K562 (cell line): ENCODE results near the gene BAD. TPM values are rescaled to one million over a fixed set of nuclear protein-coding genes. Genes with fewer than 3 reads are reported as not detected.
A peak's percentile ranks its signal among the peaks of the same experiment; 100 is the strongest.

Experiments used
- CREB3L1 ChIP-seq: fragments of 450-650 bp; IDR thresholded peaks from 2 replicates; pipeline ENCODE4 v1.6.1; 2014; ENCODE audit warnings: low read depth, mild to moderate bottlenecking, moderate library complexity, borderline replicate concordance
- ELF1 ChIP-seq: fragments of 200-800 bp; sonication (Bioruptor generic); IDR thresholded peaks from 2 replicates; pipeline ENCODE4 v1.6.1; 2016; ENCODE audit warnings: missing genetic modification characterization, missing compliant biosample characterization
- ESRRA ChIP-seq: fragments of 450-650 bp; IDR thresholded peaks from 2 replicates; pipeline ENCODE4 v1.6.1; 2014; ENCODE audit warnings: low read depth, mild to moderate bottlenecking, moderate library complexity, borderline replicate concordance
- FOXO4 ChIP-seq: fragments of 450-650 bp; formaldehyde crosslinking; IDR thresholded peaks from 2 replicates; pipeline ENCODE4 v1.4.0; 2020; ENCODE audit warnings: mild to moderate bottlenecking, moderate library complexity
- GTF2F1 ChIP-seq: IDR thresholded peaks from 2 replicates; pipeline ENCODE4 v1.6.1; 2011; ENCODE audit warnings: low read depth, low read length, improper control_type of control experiment
- MNT ChIP-seq, 2 experiments: fragments of 450-650 bp; conservative IDR thresholded peaks; 2 replicates each; pipeline ENCODE4 v1.6.1; 2017; ENCODE audit warnings: mild to moderate bottlenecking in 2 of 2, moderate library complexity in 2 of 2
- MTF1 ChIP-seq: fragments of 250-450 bp; sonication (Bioruptor Pico); IDR thresholded peaks from 2 replicates; pipeline ENCODE4 v1.9.0; 2021; ENCODE audit warnings: moderate library complexity, mild to moderate bottlenecking, inconsistent platforms, borderline replicate concordance
- RBM22 ChIP-seq: fragments of 200-400 bp; formaldehyde crosslinking; IDR thresholded peaks from 2 replicates; pipeline ENCODE4 v1.6.1; 2018; ENCODE audit warnings: low read length, low read depth; ENCODE audit not compliant: poor library complexity, severe bottlenecking
- SRSF3 ChIP-seq: fragments of 200-400 bp; formaldehyde crosslinking; IDR thresholded peaks from 2 replicates; pipeline ENCODE4 v1.6.1; 2016; ENCODE audit warnings: mild to moderate bottlenecking, low read length, moderate library complexity; ENCODE audit not compliant: insufficient read depth
- TEAD4 ChIP-seq, 2 experiments: sonication (generic) in 1 of 2; formaldehyde crosslinking in 1 of 2; IDR thresholded peaks; 2 replicates each; pipeline versions ENCODE4 v1.6.1 to v1.8.0; 2012 to 2022; ENCODE audit warnings: borderline replicate concordance in 1 of 2, inconsistent platforms in 1 of 2, low read length in 1 of 2, mild to moderate bottlenecking in 1 of 2, missing genetic modification reagents in 1 of 2
- TFAM ChIP-seq: fragments of 250-450 bp; sonication (Bioruptor Pico); conservative IDR thresholded peaks from 2 replicates; pipeline ENCODE4 v1.5.0; 2021; ENCODE audit warnings: mild to moderate bottlenecking, moderate library complexity
- THRA ChIP-seq: fragments of 450-650 bp; IDR thresholded peaks from 2 replicates; pipeline ENCODE4 v1.6.1; 2017; ENCODE audit warnings: mild to moderate bottlenecking, moderate library complexity
- ZFP1 ChIP-seq: fragments of 450-650 bp; formaldehyde crosslinking; IDR thresholded peaks from 2 replicates; pipeline ENCODE4 v1.4.0; 2020; ENCODE audit warnings: mild to moderate bottlenecking, mixed read lengths
- ZNF639 ChIP-seq, 2 experiments: fragments of 200-800 bp in 1 of 2; sonication (Bioruptor generic) in 1 of 2; sonication (generic) in 1 of 2; formaldehyde crosslinking in 1 of 2; IDR thresholded peaks in 1 of 2; conservative IDR thresholded peaks in 1 of 2; 2 replicates each; pipeline versions ENCODE4 v1.5.0 to v1.6.1; 2016 to 2020; ENCODE audit warnings: missing compliant biosample characterization in 1 of 2, missing genetic modification characterization in 1 of 2, missing genetic modification reagents in 1 of 2
- ZNF766 ChIP-seq: fragments of 200-800 bp; sonication (Bioruptor generic); conservative IDR thresholded peaks from 2 replicates; pipeline ENCODE4 v1.6.1; 2016; ENCODE audit warnings: missing genetic modification characterization, missing compliant biosample characterization
- polyA plus RNA-seq, 8 experiments: library from polyadenylated mRNA; depleted of rRNA in 4 of 8; stranded (reverse) in 5 of 8; unstranded in 3 of 8; fragments of >200 nt; fragmentation: Nextera tagmentation in 2 of 8; fragmentation: Illumina TruSeq in 1 of 8; extraction: Ambion mirVana in 2 of 8; extraction: Trizol in 1 of 8; gene quantifications; 2 replicates each; pipeline versions ENCODE4 v1.2.1 to v1.2.3, GENCODE V29; 2011 to 2014; ENCODE audit warnings: inconsistent platforms in 1 of 8, missing spikeins in 1 of 8
- total RNA-seq, 7 experiments: library from RNA; depleted of rRNA in 6 of 7; stranded (reverse); fragments of >200 nt in 6 of 7; fragmentation: Illumina TruSeq in 2 of 7; extraction: Trizol in 2 of 7; gene quantifications; 2 replicates each; pipeline versions ENCODE4 v1.2.1 to v1.2.3, GENCODE V29; 2011 to 2021; ENCODE audit warnings: low replicate concordance in 1 of 7

BAD gene
- total and polyA plus RNA-seq, 9 of the 15 experiments (the other 6 are each of a cell fraction or from before 2014, with no cell fraction given) = 0.61 to 45.6 (median 11.8) TPM

GRCh38 chr11:64246871-64247728 lies 37.4 kb downstream of the BAD start, which contains the start of gene PPP1R14B (continued):
- TF ChIP-seq ZNF639 (CRISPR knock-in tag; conservative IDR thresholded peaks at IDR 0.05 in 1 of 2, IDR thresholded peaks at IDR 0.05 in 1 of 2) (peak in 1 of 2 experiments; percentile 89; a peak in 2 of 4 replicates), ESRRA (no peak; the same call in 1 of the 2 replicates), MNT (conservative IDR thresholded peaks at IDR 0.05) (peak; percentile 94 to 96), ZNF766 (CRISPR knock-in tag) (no peak), SRSF3 (no peak), TEAD4 (IDR thresholded peaks at IDR 0.05; ENCODE audit: low read length) (no peak), TEAD4 (CRISPR knock-in tag; IDR thresholded peaks at IDR 0.05; ENCODE audit: borderline replicate concordance) (no peak), FOXO4 (no peak), MTF1 (CRISPR knock-in tag) (no peak), RBM22 (peak; percentile 54), THRA (no peak), ZFP1 (CRISPR knock-in tag) (no peak), CREB3L1 (peak; percentile 92), GTF2F1 (no peak), ELF1 (tag) (no peak; the same call in 1 of the 2 replicates), TFAM (CRISPR knock-in tag) (no peak)
